ENCODE measurements around the gene MYO5A.

DNA sequence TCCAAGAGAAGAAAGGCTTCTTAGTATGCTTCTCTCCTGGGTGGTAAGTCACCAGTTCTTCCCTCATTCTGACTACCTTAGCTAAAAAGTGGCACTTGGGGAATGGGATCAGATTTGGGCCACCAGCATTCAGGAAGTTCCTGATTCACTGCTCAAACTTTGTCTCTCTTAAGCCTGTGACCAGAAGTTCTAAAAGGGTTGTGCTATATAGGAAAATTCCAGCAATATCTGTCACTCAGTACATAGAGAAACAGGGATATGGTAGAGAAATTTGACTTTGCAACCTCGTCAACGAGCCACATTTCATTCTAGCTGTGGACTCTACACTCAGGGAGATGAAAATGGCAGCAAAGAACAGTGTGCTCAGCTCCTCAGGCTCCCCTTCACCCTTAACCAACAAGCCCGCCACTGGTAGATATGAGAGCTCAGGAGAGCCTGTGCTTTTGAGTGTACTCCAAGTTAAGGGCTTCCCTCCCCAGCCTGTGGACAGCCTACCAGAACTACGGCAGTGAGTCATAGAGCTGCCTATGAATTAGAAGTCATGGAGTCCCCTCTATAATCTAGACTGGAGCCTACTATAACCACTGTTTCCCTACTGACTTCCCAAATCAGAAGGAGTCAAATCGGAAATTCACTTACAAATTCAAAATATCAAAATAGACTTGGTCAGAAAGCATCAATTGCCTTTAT is 180.5 kb downstream of the MYO5A start:
- TF ChIP-seq PBX3 (IDR thresholded peaks at IDR 0.05) (no peak), RFX5 (IDR thresholded peaks at IDR 0.05; ENCODE audit: low read length) (no peak), EZH2phosphoT487 (IDR thresholded peaks at IDR 0.05; ENCODE audit: borderline replicate concordance, low read depth) (no peak), POLR2AphosphoS5 (IDR thresholded peaks at IDR 0.05; ENCODE audit: low read depth, low read length) (no peak), SIN3A (IDR thresholded peaks at IDR 0.05; ENCODE audit: borderline replicate concordance, low read depth, low read length) (no peak), TCF12 (IDR thresholded peaks at IDR 0.05) (no peak)
- TF ChIP-seq, protein P1, sequence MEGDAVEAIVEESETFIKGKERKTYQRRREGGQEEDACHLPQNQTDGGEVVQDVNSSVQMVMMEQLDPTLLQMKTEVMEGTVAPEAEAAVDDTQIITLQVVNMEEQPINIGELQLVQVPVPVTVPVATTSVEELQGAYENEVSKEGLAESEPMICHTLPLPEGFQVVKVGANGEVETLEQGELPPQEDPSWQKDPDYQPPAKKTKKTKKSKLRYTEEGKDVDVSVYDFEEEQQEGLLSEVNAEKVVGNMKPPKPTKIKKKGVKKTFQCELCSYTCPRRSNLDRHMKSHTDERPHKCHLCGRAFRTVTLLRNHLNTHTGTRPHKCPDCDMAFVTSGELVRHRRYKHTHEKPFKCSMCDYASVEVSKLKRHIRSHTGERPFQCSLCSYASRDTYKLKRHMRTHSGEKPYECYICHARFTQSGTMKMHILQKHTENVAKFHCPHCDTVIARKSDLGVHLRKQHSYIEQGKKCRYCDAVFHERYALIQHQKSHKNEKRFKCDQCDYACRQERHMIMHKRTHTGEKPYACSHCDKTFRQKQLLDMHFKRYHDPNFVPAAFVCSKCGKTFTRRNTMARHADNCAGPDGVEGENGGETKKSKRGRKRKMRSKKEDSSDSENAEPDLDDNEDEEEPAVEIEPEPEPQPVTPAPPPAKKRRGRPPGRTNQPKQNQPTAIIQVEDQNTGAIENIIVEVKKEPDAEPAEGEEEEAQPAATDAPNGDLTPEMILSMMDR (IDR thresholded peaks at IDR 0.05): no peak
- TF ChIP-seq, protein P2, sequence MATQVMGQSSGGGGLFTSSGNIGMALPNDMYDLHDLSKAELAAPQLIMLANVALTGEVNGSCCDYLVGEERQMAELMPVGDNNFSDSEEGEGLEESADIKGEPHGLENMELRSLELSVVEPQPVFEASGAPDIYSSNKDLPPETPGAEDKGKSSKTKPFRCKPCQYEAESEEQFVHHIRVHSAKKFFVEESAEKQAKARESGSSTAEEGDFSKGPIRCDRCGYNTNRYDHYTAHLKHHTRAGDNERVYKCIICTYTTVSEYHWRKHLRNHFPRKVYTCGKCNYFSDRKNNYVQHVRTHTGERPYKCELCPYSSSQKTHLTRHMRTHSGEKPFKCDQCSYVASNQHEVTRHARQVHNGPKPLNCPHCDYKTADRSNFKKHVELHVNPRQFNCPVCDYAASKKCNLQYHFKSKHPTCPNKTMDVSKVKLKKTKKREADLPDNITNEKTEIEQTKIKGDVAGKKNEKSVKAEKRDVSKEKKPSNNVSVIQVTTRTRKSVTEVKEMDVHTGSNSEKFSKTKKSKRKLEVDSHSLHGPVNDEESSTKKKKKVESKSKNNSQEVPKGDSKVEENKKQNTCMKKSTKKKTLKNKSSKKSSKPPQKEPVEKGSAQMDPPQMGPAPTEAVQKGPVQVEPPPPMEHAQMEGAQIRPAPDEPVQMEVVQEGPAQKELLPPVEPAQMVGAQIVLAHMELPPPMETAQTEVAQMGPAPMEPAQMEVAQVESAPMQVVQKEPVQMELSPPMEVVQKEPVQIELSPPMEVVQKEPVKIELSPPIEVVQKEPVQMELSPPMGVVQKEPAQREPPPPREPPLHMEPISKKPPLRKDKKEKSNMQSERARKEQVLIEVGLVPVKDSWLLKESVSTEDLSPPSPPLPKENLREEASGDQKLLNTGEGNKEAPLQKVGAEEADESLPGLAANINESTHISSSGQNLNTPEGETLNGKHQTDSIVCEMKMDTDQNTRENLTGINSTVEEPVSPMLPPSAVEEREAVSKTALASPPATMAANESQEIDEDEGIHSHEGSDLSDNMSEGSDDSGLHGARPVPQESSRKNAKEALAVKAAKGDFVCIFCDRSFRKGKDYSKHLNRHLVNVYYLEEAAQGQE (IDR thresholded peaks at IDR 0.05; ENCODE audit: low read depth, low read length): no peak

Data from SK-N-SH (cell line).